T-helper 22 cell (primary cell): ENCODE measurements around the gene TRPT1.

ENCODE experiments used
- DNase-seq: peaks from one replicate; pipeline ENCODE4 v3.0.0-alpha.2; 2020; ENCODE audit warnings: low read depth

The TRPT1 gene

GRCh38 chr11:64245401-64245796, 19.4 kb upstream of the TRPT1 start:
- no peak for DNase-seq

DNA sequence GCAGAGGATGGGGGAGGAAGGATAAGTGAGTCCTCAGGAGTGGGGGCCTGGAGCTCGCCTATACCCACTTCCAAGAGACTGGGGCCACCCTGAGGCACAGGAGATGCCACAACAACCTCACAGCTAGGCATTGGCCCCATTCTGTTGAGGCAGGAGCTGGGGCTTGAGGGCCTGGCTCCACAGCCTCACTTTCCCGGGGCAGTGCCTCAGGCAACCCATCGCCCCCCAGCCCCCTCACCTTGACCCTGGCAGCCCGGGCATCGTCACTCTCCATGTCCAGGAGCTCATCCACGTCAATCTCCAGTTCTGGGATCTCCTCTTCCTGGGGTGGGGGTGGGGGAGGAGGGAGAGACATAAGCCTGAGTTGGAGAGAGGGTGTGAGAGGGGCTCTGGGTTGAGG, 19.0 kb upstream of the TRPT1 start:
- DNase-seq = no peak

DNA sequence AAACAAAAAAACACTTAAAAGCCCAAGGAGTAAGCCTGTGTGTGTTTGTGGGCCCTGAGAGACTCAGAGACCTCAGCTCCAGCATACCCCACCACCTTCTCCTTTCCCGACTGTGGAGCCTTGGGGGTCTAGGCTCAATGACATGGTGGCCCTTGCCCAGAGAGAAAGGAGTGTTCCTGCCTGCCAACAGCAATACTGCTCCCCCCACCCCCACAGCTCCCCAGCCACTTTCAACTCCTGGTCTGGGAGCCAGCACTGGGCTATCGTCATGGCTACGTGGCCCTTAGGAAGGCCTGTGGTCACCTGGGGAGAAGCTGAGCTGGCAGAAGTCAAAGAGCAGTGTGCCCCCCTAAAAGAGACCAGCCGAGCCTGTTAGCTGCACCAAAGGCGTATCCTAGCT, 18.1 kb upstream of the TRPT1 start:
- no peak for DNase-seq

DNA sequence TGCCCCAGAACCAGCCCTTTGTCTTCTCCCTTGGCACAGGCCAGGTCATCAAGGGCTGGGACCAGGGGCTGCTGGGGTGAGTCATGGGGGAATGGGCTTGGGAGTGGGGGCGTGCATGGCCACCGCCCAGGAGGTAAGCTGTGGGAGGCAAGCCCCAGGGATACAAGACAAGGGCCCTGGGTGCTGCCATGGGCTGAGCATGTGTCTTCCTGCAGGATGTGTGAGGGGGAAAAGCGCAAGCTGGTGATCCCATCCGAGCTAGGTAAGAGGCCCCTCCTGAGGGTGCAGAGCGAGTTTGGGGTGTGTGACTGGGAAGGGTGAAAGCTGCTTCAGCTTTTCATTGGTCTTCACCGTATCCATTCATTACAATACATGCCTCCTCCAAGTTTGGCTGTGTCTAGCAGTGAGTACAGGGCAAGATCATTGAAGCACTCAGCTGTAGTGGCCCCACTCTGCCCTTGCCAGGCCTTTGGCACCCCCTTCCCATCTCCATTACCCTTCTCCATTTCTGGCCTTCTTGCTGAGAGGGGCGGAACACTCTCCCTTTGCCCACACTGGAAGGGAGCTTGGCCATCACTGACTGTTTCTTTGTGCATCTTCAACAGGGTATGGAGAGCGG, 17.4 kb upstream of the TRPT1 start:
- DNase-seq = no peak

DNA sequence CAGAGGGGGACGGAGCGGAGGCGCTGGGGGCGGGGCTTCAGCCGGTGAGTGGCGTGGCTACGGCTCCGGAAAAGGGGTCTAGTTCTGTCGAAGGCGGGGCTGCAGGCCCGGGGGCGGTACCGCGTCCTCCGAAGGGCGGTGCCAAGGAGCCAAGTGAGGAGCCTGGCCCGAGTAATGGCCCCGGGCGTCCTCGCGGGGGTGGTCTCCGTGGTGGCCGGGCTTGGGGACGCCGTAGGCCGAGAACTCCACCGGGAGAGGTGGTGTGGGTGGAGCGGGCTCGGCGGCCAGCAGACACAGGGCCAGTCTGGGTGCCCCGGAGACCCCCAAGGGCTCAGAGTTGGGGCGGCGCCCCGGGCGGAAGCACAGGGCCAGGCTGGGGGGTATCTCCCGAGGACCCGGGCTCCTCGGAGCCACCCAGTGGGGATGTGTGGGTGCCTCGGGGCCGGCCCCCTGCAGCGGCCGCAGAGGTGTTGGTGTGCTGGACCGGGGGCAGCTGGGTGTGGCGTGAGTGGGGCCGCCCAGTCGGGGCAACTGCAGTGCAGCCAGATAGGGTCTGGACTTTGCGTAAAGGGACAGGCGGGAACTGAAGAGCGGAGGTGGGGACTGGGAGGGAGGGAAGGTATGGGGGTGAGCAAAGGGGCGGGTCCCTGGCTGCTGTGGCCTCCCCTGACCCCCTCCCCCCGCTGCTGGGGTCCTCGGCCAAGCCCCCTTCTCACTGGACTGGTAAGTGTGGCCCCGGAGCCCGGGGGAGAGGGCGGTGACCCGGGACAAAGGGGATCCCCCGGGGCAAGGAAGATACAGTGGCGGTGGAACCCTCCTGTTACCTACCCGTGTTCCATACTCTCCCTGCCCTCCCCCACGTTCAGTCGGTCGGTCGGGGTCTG, 15.7 kb upstream of the TRPT1 start:
- DNase-seq = no peak

DNA sequence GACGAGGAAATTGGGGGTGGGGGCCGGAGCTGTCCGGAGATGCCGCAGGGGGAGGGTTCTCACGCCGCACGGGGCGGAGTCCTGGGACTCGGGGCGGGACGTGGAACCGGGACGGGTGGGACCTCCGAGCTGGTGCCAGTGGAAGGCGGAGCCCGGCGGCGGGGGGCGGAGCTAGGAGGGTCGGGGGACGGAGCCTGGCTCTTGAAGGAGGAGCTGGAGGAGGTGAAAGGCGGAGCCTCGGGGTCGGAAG, 15.2 kb upstream of the TRPT1 start:
- peak; percentile 99 for DNase-seq

- peak; percentile 96 for DNase-seq
These were observed 14.7 kb upstream of the TRPT1 start, which contains the start of gene FKBP2 for GRCh38 chr11:64240435-64241240. Gene FKBP2 (plus strand): TSS chr11:64241095. CDS start chr11:64242388, 1,293 bp downstream.

- no peak for DNase-seq
These were observed 13.9 kb upstream of the TRPT1 start for GRCh38 chr11:64239662-64240434.

- no peak for DNase-seq
These were observed 13.0 kb upstream of the TRPT1 start for GRCh38 chr11:64238999-64239398.

- DNase-seq = no peak
These were observed 12.1 kb upstream of the TRPT1 start for GRCh38 chr11:64238076-64238475.

GRCh38 chr11:64237484-64237951, 11.5 kb upstream of the TRPT1 start:
- no peak for DNase-seq

- no peak for DNase-seq
These were observed 9.6 kb upstream of the TRPT1 start for GRCh38 chr11:64235437-64236161.

- peak; percentile 44 for DNase-seq
These were observed 8.8 kb upstream of the TRPT1 start for GRCh38 chr11:64234647-64235379.

- DNase-seq = peak; percentile 70
These were observed 8.1 kb upstream of the TRPT1 start, which contains the start of gene VEGFB for GRCh38 chr11:64233913-64234586. Gene VEGFB (plus strand): TSS chr11:64234584. CDS start chr11:64234834, 250 bp downstream.

DNA sequence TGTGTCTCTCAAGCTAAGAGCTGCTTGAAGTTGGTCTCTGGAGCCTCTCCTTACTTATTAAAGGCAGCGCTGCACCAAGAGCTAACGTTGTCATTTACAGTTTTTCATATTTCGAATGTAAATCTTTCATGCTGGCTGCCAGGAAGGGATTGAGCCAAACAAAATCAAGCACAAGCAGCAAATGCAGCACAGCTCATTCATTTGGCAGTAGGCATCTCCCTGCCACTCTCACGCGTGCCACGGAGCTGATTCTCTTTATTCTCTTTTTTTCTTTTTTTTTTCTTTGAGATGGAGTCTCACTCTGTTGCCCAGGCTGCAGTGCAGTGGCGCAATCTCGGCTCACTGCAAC, 7.0 kb upstream of the TRPT1 start:
- DNase-seq = no peak

- DNase-seq = no peak
These were observed 6.4 kb upstream of the TRPT1 start for GRCh38 chr11:64232182-64232966.

- no peak for DNase-seq
These were observed 5.6 kb upstream of the TRPT1 start for GRCh38 chr11:64231546-64231945.

DNA sequence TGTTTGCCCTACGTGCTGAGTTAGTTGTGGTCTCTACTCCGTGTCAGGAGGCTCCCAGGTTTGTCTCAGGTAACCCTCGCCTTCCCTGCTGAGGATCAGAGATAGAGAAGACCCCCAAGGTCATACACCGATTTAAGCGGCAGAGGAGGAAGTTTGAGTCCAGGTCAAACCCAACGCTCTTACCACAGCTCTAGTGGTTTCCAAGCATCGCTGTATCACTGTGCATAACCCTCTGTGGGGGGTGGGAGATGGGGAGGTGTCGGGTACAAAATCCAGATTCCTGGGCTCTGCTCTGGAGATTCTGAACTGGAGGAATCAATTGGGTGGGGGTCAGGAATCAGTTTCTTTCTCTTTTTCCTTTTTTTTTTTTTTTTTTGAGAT, 5.0 kb upstream of the TRPT1 start:
- no peak for DNase-seq
